ENCODE measurements around the gene NFE2. TPM values are rescaled to one million over a fixed set of nuclear protein-coding genes. Genes with fewer than 3 reads are reported as not detected.

NFE2 gene
- total and polyA plus RNA-seq, 2 of the 8 experiments (the other 6 are each of a cell fraction or from before 2014, with no cell fraction given) = 2.0 to 6.1 TPM

GRCh38 chr12:54324617-54325441, 24.0 kb upstream of the NFE2 start, which contains the start of gene COPZ1 (continued):
- TF ChIP-seq SIN3A (conservative IDR thresholded peaks at IDR 0.05 in 1 of 2, IDR thresholded peaks at IDR 0.05 in 1 of 2; ENCODE audit: low read depth in 1 of 2, low read length in 2 of 2) (peak in 1 of 2 experiments; percentile 89; a peak in 1 of 4 replicates), SUZ12 (IDR thresholded peaks at IDR 0.05; ENCODE audit: low read length) (no peak), RAD21 (IDR thresholded peaks at IDR 0.05 in 1 of 2, conservative IDR thresholded peaks at IDR 0.05 in 1 of 2; ENCODE audit: low read depth in 2 of 2, low read length in 2 of 2) (peak; percentile 80 to 82), SIX5 (IDR thresholded peaks at IDR 0.05; ENCODE audit: low read depth, low read length) (no peak), KDM1A (IDR thresholded peaks at IDR 0.05; ENCODE audit: borderline replicate concordance, low read length) (no peak), POLR2A (IDR thresholded peaks at IDR 0.05; ENCODE audit: control extremely low read depth in 1 of 2, low read depth in 2 of 2, low read length in 2 of 2) (peak; percentile 54 to 87), CTCF (IDR thresholded peaks at IDR 0.05; ENCODE audit: control extremely low read depth in 1 of 3, insufficient read depth in 1 of 3, low read depth in 1 of 3, low read length in 3 of 3) (peak; percentile 57 to 89 (median 81)), POU5F1 (IDR thresholded peaks at IDR 0.05; ENCODE audit: low read depth, low read length) (no peak), CHD2 (IDR thresholded peaks at IDR 0.05; ENCODE audit: low read length) (peak; percentile 87), ATF3 (IDR thresholded peaks at IDR 0.05; ENCODE audit: insufficient read depth, low read depth, low read length) (peak; percentile 73; the same call in 1 of the 2 replicates), POLR2AphosphoS5 (IDR thresholded peaks at IDR 0.05; ENCODE audit: low read depth, low read length) (peak; percentile 76), SRF (IDR thresholded peaks at IDR 0.05; ENCODE audit: low read depth, low read length) (no peak), TAF1 (IDR thresholded peaks at IDR 0.05; ENCODE audit: low read depth, low read length) (peak; percentile 96), CBX8 (IDR thresholded peaks at IDR 0.05; ENCODE audit: borderline replicate concordance, low read depth, low read length) (no peak), SP1 (IDR thresholded peaks at IDR 0.05; ENCODE audit: low read depth, low read length) (peak; percentile 99), EGR1 (IDR thresholded peaks at IDR 0.05; ENCODE audit: borderline replicate concordance, low read depth, low read length) (no peak), ASH2L (IDR thresholded peaks at IDR 0.05; ENCODE audit: low read length) (no peak), EZH2 (IDR thresholded peaks at IDR 0.05; ENCODE audit: low read depth, low read length, severe bottlenecking) (no peak), SAP30 (IDR thresholded peaks at IDR 0.05; ENCODE audit: insufficient read depth, insufficient replicate concordance, low read length) (peak; percentile 61)

Measured in H1 (cell line).